HG03095 (cell line): Measurements from ENCODE around the gene SLC15A3.

Experiments
- ATAC-seq: cut with Tn5 transposase; IDR thresholded peaks from one replicate; pipeline ENCODE4 v1.9.1; 2021; ENCODE audit warnings: moderate library complexity; ENCODE audit not compliant: unreplicated experiment

The SLC15A3 gene

DNA sequence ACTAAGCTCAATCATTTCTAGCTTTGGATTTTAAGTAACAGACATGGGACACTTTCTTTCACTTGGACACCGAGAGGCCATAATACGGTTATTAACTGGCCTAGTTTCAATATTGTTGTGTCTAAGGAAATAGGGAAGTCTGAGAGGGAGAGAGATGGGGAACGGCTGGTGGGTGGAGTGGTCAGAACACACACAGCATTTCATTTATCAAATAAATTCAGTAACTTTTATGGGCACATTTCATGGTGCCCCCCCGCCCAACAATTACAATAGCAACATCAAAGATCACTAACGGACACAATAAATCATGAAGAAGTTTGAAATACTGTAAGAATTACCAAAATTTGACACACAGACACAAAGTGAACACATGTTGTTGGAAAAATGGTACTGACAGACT is 56.3 kb downstream of the SLC15A3 start:
- no peak for ATAC-seq

DNA sequence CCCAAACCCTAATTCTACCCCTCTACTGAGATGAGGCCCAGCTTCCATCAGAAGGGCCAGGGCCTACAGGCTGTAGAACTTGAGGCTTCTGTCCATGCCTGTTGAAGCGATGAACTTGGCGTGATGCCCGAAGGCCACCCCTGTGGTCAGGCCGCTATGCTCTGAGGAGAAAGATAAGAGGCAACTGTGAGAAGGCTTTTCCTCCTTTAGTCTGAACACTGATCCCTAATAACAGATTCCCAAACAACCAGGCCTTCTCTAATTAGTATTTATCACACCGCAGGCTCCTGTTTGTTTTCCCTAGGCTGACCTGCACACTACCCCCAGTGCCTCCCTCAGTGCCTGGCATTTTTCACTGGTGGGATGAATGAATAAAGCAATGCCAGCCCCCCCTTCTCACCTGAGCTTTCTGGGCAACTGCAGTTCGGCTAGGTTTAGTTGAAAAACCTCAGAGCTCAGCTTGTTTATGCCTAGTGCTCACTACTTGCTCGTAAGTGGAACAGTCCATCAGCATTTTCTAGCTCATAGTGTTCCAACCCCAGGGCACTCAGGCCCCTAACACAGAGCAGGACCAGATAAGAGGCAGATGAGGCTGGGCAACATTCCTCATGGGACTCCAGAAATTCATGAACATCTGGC is 60.8 kb downstream of the SLC15A3 start:
- ATAC-seq: no peak

DNA sequence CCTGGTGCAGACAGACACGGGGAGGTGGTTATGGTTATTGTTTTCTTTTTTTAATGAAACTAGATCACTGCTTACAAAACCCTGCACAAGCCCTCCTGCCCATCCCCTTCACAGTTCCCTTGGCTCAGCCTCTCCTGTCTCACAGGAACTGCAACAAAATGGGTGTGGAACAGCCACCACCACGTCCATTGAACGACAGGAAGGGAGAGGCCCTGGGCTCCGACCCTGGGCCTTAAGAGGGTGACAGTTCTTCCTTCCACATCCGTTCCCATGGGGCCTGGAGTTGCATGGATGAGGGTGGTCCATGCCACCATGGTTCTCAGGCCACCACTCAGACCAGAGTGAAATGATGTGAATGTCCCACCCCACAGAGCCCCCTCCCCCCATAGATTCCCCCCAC is 61.3 kb downstream of the SLC15A3 start:
- no peak for ATAC-seq

DNA sequence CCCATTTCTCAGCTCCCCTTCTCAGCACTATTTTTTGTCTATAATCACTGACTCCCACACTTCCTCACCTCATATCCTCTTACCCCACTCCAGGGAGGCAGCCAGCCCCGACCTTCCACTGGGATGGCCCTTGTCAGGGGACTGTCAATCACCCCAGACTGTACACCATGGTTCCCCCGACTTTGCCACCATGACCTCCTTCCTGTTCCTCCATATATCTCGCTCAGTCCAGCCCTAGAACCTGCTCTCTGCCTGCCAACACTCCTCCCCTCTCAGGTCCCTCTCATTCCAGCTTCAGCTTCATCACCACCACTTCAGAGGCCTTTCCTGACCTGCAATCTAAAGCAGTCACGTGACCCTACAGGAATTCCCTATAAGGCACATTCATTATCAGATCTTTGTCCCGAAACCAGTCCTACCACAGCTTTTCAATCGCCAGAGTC is 62.1 kb downstream of the SLC15A3 start:
- no peak for ATAC-seq

DNA sequence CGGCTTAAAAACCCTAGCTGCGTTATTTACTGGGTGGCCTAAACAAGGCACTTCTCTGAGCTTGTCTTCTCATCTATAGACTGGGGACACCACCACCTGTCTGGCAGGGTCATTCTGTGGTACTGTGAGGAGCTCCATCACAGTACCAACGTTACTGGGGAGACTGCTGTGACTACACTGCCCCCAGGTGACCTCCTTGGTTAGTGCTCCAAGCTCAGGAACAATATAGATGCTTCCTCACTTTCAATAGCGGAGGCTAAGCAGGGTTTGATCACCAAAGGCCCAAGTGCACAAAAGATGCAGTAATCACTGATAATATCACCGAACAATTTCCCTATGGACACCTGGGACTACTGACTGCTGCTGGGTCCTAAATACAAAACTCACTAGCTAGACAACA is 64.4 kb downstream of the SLC15A3 start:
- no peak for ATAC-seq
